Upper lobe of left lung (tissue), 6 donors: ENCODE results near the gene TM7SF3. TPM values are rescaled to one million over a fixed set of nuclear protein-coding genes. Genes with fewer than 3 reads are reported as not detected.
A peak's percentile ranks its signal among the peaks of the same experiment; 100 is the strongest.

Experiments
- ATAC-seq, 2 donors: fragments of 200-7000 bp; cut with Tn5 transposase; one replicate each; pipeline ENCODE4 v1.9.1; 2022; ENCODE audit warnings: mild to moderate bottlenecking in 2 of 2, moderate library complexity in 2 of 2; ENCODE audit not compliant: low FRiP score in 2 of 2
- DNase-seq, 2 donors: peaks; one replicate each; pipeline ENCODE4 v3.0.0-alpha.2; 2019 to 2020
- H3K27ac ChIP-seq, 4 donors: fragments of 200-600 bp; sonication (generic); one replicate each; pipeline ENCODE4 v1.5.1; 2016 to 2019
- H3K27me3 ChIP-seq, 4 donors: fragments of 200-600 bp; sonication (generic); one replicate each; pipeline ENCODE4 v1.5.1; 2017 to 2019
- H3K36me3 ChIP-seq, 4 donors: fragments of 200-600 bp; sonication (generic); one replicate each; pipeline ENCODE4 v1.5.1; 2016 to 2019
- H3K4me1 ChIP-seq, 4 donors: fragments of 200-600 bp; sonication (generic); one replicate each; pipeline ENCODE4 v1.5.1; 2018 to 2019
- H3K4me3 ChIP-seq, 4 donors: fragments of 200-600 bp; sonication (generic); one replicate each; pipeline ENCODE4 v1.5.1; 2017 to 2019; ENCODE audit warnings: mild to moderate bottlenecking in 2 of 4, moderate library complexity in 1 of 4
- H3K9me3 ChIP-seq, 4 donors: fragments of 200-600 bp; sonication (generic); one replicate each; pipeline ENCODE4 v1.5.1; 2018 to 2019
- CTCF ChIP-seq, 6 experiments: fragments of 450-650 bp in 4 of 6; fragments of 200-600 bp in 2 of 6; sonication (generic) in 2 of 6; IDR thresholded peaks; one replicate each; pipeline ENCODE4 v1.5.1; 2016 to 2019; ENCODE audit warnings: antibody characterized with exemption in 6 of 6
- EP300 ChIP-seq, 4 donors: sonication (generic); formaldehyde crosslinking; IDR thresholded peaks; one replicate each; pipeline ENCODE4 v1.5.1; 2017; ENCODE audit warnings: antibody characterized with exemption in 4 of 4, control low read depth in 2 of 4
- POLR2A ChIP-seq, 4 donors: fragments of 450-650 bp; IDR thresholded peaks; one replicate each; pipeline ENCODE4 v1.5.1; 2016 to 2017; ENCODE audit warnings: antibody characterized with exemption in 4 of 4, mild to moderate bottlenecking in 2 of 4
- POLR2AphosphoS5 ChIP-seq, 2 donors: sonication (generic); formaldehyde crosslinking; IDR thresholded peaks; one replicate each; pipeline ENCODE4 v1.5.1; 2017; ENCODE audit warnings: antibody characterized with exemption in 2 of 2
- WGBS, 2 donors: methylation state at CpG; one replicate each; pipeline ENCODE4 v1.1.5; 2017 to 2018; 5-methylcytosine and 5-hydroxymethylcytosine counted together
- total RNA-seq, 6 donors: library from RNA; depleted of rRNA in 4 of 6; stranded (reverse); fragments of >200 nt in 4 of 6; gene quantifications; one replicate each; pipeline versions ENCODE4 v1.1.0 to v1.2.1, GENCODE V29; 2016 to 2021
- donor health status: DM: no; HTN: no; CAD: no; lungs with moderate emphysema.
- donor health status: DM: no; HTN: yes; CAD: no; lungs with severe emphysema.

TM7SF3 gene
- total RNA-seq, 6 donors from 2014 or later: 33.5 to 81.1 (median 69.2) TPM

DNA sequence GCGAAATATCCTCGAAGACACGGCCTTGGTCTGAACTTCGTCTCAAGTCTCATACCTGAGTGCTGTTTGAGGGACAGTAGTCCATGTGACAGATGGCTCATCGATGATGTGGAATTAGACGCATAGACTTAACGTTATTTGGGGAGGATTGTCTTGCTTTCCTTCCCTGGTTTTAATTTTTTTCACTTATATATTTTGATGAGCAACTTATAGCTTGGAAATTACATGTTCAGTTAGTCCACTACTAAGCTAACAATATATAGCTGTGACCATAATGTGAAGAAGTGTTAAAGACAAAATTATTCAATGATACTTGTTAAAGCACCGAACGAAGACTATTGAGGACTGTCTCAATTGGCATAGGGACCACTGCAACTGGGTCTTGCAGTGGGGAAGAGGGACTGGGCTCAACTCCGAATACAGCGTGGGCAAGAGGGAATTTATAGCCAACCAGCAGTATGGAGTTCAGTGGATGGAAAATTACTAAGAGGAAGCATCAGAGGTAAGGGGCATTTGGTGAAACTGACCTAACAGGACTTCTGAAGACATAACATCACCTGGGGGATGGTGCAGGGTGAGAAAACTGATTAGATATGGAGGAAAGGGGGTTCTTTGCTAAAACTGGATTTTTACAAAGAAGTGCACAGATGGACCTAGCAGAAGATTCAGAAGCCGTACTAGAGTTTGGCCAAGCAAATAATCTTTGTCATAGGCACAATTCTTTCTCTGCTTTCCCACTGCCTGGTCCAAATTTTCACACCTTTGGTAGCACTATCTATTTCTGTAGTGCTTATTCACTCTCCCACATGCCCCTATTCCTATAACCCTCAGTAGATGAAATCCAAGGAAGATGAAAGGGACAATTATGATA lies 910 bp upstream of the TM7SF3 start:
- Histone ChIP-seq H3K9me3 (no peaks in the 10 kb centered on the region), H3K27me3 (no peaks in the 10 kb centered on the region), H3K27ac (peak overlapping the region; percentile 91 to 94 (median 94)), H3K4me1 (peaks cover 33 to 40% (median 34%) of the 10 kb centered on the region in 4 donors), H3K4me3 (peak overlapping the region in 3 of 4 donors; percentile 82 to 94 (median 92)), H3K36me3 (no peaks in the 10 kb centered on the region)
- WGBS, 2 donors: 35 to 43% methylated on average over 12 of the region's 12 CpGs
- ATAC-seq (no peak), DNase-seq (no peak)
- TF ChIP-seq POLR2A (IDR thresholded peaks at IDR 0.05) (no peak), CTCF (IDR thresholded peaks at IDR 0.05) (no peak), POLR2AphosphoS5 (IDR thresholded peaks at IDR 0.05) (no peak), EP300 (IDR thresholded peaks at IDR 0.05) (no peak)

DNA sequence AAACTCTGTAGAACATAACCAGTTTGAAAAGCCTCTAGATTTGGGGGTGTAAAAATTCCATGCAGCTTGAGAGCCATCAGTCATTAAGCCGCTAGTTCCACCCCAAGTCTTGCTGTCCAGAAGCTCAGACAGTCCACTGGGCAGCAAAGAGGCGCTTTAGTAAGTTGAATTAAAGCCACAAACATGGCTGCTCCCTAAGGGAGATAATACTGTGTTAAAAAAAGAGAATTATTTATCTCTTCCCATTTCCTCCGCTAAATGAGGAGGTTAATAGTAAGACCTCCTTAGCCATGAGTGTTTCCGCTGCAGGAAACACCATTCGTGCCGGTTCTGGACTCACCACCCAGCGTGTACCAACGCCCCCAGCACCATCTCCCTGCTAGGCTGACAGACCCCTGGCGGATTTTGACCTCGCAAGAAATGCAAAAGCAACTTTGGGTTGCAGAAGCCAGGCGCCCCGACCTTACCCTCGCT lies 536 bp downstream of the TM7SF3 start:
- Histone ChIP-seq H3K36me3 (no peaks in the 10 kb centered on the region), H3K4me1 (peaks cover 34 to 40% (median 38%) of the 10 kb centered on the region in 4 donors), H3K27me3 (no peaks in the 10 kb centered on the region), H3K9me3 (no peaks in the 10 kb centered on the region), H3K4me3 (peak overlapping the region; percentile 82 to 94 (median 93)), H3K27ac (peak overlapping the region; percentile 91 to 94 (median 94))
- ATAC-seq: peak; percentile 25 to 41
- TF ChIP-seq POLR2A (IDR thresholded peaks at IDR 0.05) (no peak), POLR2AphosphoS5 (IDR thresholded peaks at IDR 0.05) (no peak), EP300 (IDR thresholded peaks at IDR 0.05) (no peak), CTCF (IDR thresholded peaks at IDR 0.05) (no peak)
- DNase-seq: no peak
- WGBS, 2 donors: 0 to 1% methylated on average over 7 to 13 of the region's 13 CpGs

DNA sequence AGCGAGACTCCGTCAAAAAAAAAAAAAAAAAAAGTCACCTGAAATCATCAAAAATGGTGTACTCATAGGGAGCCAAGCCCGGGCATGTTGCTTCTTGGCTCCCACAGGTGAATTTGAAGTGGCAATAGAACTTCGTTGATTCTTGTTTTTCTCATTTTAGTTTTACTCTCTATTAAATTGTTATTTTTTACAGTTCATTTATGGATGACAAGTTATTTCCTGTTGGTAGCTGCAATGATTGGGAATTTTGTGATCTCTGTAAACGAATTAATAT lies 1.3 kb downstream of the TM7SF3 start:
- H3K36me3 ChIP-seq: no peaks in the 10 kb centered on the region
- 47 to 52% methylated on average over 5 of the region's 5 CpGs for WGBS, 2 donors
- H3K27me3 ChIP-seq: no peaks in the 10 kb centered on the region
- H3K9me3 ChIP-seq: no peaks in the 10 kb centered on the region
- H3K4me3 ChIP-seq: peak overlapping the region in 2 of 4 donors; percentile 82 to 92
- H3K27ac ChIP-seq: peak overlapping the region in 3 of 4 donors; percentile 91 to 94 (median 94)
- no peak for ATAC-seq
- TF ChIP-seq POLR2AphosphoS5 (IDR thresholded peaks at IDR 0.05) (no peak), CTCF (IDR thresholded peaks at IDR 0.05) (no peak), POLR2A (IDR thresholded peaks at IDR 0.05) (no peak), EP300 (IDR thresholded peaks at IDR 0.05) (no peak)
- H3K4me1 ChIP-seq: peaks cover 34 to 43% (median 39%) of the 10 kb centered on the region in 4 donors
- DNase-seq: no peak

DNA sequence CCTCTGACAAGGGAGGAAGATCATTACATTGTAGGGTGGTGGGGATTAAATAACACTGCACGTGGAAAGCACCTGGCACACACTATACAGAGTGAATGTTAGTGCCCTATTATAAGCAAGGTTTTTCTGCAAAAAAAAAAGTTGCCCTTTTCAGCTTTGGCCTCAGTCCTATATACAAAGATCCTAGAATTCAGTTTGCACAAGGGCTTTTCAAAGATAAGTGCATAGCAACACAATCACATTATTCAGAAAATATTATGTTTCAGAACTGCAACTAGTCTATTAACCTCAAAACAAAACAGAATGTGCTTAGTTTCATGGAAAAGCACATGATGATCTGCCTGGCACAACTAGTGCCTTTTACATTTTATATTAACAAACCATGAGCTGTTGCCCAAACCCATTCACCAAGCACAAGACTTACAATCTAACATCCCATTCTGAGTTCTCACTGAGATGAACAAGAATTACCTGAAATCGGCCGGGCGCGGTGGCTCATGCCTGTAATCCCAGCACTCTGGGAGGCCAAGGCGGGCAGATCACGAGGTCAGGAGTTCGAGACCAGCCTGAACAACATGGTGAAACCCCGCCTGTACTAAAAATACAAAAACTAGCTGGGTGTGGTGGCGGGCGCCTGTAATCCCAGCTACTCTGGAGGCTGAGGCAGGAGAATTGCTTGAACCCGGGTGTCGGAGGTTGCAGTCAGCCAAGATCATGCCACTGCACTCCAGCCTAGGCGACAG lies 1.8 kb downstream of the TM7SF3 start:
- no peak for TF ChIP-seq CTCF (IDR thresholded peaks at IDR 0.05)
- no peak for TF ChIP-seq POLR2A (IDR thresholded peaks at IDR 0.05)
- TF ChIP-seq POLR2AphosphoS5 (IDR thresholded peaks at IDR 0.05): no peak
- TF ChIP-seq EP300 (IDR thresholded peaks at IDR 0.05): no peak
- Histone ChIP-seq H3K9me3 (no peaks in the 10 kb centered on the region), H3K27me3 (no peaks in the 10 kb centered on the region), H3K4me1 (peaks cover 34 to 43% (median 38%) of the 10 kb centered on the region in 4 donors), H3K27ac (peak overlapping the region in 3 of 4 donors; percentile 13 to 94 (median 91)), H3K4me3 (peak overlapping the region in 2 of 4 donors; percentile 82 to 92), H3K36me3 (no peaks in the 10 kb centered on the region)
- ATAC-seq: no peak
- peak in 1 of 2 donors; percentile 15 for DNase-seq
- WGBS, 2 donors: 65 to 71% methylated on average over 14 of the region's 14 CpGs
